OCI-LY7 (cell line): ENCODE results near the gene VCP.

ENCODE experiments used
- CTCF ChIP-seq: fragments of 200-600 bp; sonication (generic); conservative IDR thresholded peaks from 2 replicates; pipeline ENCODE4 v1.5.1; 2014; ENCODE audit warnings: mild to moderate bottlenecking, antibody characterized with exemption, low read length, moderate library complexity, mixed read lengths
- EZH2phosphoT487 ChIP-seq: fragments of 200-600 bp; sonication (generic); IDR thresholded peaks from 2 replicates; pipeline ENCODE4 v1.6.1; 2018; ENCODE audit warnings: low read depth, borderline replicate concordance, mild to moderate bottlenecking, mixed run types, antibody characterized with exemption, low read length, moderate library complexity, mixed read lengths

GRCh38 chr9:35074791-35075190 is 2.4 kb upstream of the VCP start:
- TF ChIP-seq CTCF (no peak), EZH2phosphoT487 (no peak)
